ENCODE data around the gene MRE11.
"Not testable (repeated sequence)": the region's sequence is repeated elsewhere in the genome, so short reads cannot be mapped to it uniquely, and the experiment has no call there.

Gene MRE11

GRCh38 chr11:94424011-94424410, 69.6 kb downstream of the MRE11 start:
- no peak for DNase-seq (ENCODE audit: low spot score)

GRCh38 chr11:94423507-94423906, 70.1 kb downstream of the MRE11 start:
- no peak for DNase-seq (ENCODE audit: low spot score)

GRCh38 chr11:94418123-94418765, 75.4 kb downstream of the MRE11 start:
- DNase-seq (ENCODE audit: low spot score): no peak

GRCh38 chr11:94417386-94417987, 76.2 kb downstream of the MRE11 start:
- DNase-seq (ENCODE audit: low spot score): no peak

- DNase-seq (ENCODE audit: low spot score): no peak
These were observed 88.4 kb downstream of the MRE11 start for GRCh38 chr11:94405062-94405833.

- DNase-seq (ENCODE audit: low spot score): no peak
These were observed 91.3 kb downstream of the MRE11 start for GRCh38 chr11:94402355-94402754.

GRCh38 chr11:94401773-94402265, 91.8 kb downstream of the MRE11 start:
- DNase-seq (ENCODE audit: low spot score): no peak

GRCh38 chr11:94400839-94401772, 92.5 kb downstream of the MRE11 start, which contains the start of gene GPR83:
TSS of gene GPR83 (minus strand) at chr11:94401419. CDS start at chr11:94401247, 172 bp downstream.
- DNase-seq (ENCODE audit: low spot score): no peak

GRCh38 chr11:94400457-94400838, 93.2 kb downstream of the MRE11 start:
- no peak for DNase-seq (ENCODE audit: low spot score)

GRCh38 chr11:94400050-94400449, 93.6 kb downstream of the MRE11 start:
- DNase-seq (ENCODE audit: low spot score): no peak

GRCh38 chr11:94398101-94398500, 95.5 kb downstream of the MRE11 start:
- DNase-seq (ENCODE audit: low spot score): no peak

- no peak for DNase-seq (ENCODE audit: low spot score)
These were observed 97.4 kb downstream of the MRE11 start for GRCh38 chr11:94396282-94396681.

GRCh38 chr11:94391937-94392336, 101.7 kb downstream of the MRE11 start:
- DNase-seq (ENCODE audit: low spot score): not testable (repeated sequence)

GRCh38 chr11:94379613-94380012, 114.0 kb downstream of the MRE11 start:
- DNase-seq (ENCODE audit: low spot score): no peak

- DNase-seq (ENCODE audit: low spot score): no peak
These were observed 116.8 kb downstream of the MRE11 start for GRCh38 chr11:94376841-94377240.

- DNase-seq (ENCODE audit: low spot score): not testable (repeated sequence)
These were observed 123.1 kb downstream of the MRE11 start for GRCh38 chr11:94370576-94370975.

Measured in hematopoietic multipotent progenitor cell treated with erythropoietin and hydrocortisone succinate and interleukin-3 and kit ligand, for 17 days (in vitro differentiated cells).